ENCODE data around the gene SORCS1.

- TF ChIP-seq, protein P1, sequence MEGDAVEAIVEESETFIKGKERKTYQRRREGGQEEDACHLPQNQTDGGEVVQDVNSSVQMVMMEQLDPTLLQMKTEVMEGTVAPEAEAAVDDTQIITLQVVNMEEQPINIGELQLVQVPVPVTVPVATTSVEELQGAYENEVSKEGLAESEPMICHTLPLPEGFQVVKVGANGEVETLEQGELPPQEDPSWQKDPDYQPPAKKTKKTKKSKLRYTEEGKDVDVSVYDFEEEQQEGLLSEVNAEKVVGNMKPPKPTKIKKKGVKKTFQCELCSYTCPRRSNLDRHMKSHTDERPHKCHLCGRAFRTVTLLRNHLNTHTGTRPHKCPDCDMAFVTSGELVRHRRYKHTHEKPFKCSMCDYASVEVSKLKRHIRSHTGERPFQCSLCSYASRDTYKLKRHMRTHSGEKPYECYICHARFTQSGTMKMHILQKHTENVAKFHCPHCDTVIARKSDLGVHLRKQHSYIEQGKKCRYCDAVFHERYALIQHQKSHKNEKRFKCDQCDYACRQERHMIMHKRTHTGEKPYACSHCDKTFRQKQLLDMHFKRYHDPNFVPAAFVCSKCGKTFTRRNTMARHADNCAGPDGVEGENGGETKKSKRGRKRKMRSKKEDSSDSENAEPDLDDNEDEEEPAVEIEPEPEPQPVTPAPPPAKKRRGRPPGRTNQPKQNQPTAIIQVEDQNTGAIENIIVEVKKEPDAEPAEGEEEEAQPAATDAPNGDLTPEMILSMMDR (IDR thresholded peaks at IDR 0.05) = no peak
- TF ChIP-seq EZH2 (IDR thresholded peaks at IDR 0.05) (no peak), EZH2phosphoT487 (IDR thresholded peaks at IDR 0.05) (no peak)
Measured at GRCh38 chr10:107152087-107152486, 12.4 kb downstream of the SORCS1 start.

Measured in neural progenitor cell (in vitro differentiated cells).